MM.1S (cell line): ENCODE data around the gene DNMT3A.

Experiments
- DNase-seq: peaks from one replicate; pipeline ENCODE4 v3.0.0-alpha.2; 2015
- H2AFZ ChIP-seq: fragments of 300-600 bp; sonication (generic); 2 replicates; pipeline ENCODE4 v1.6.0; 2016; ENCODE audit warnings: antibody characterized with exemption, low read length
- H3F3A ChIP-seq: fragments of 300-600 bp; sonication (generic); 2 replicates; pipeline ENCODE4 v1.6.1; 2016; ENCODE audit warnings: mild to moderate bottlenecking, antibody characterized with exemption, low read length, moderate library complexity, mixed read lengths; ENCODE audit not compliant: insufficient read depth
- H3K27ac ChIP-seq: fragments of 300-600 bp; sonication (generic); 2 replicates; pipeline ENCODE4 v1.5.1; 2016; ENCODE audit warnings: mild to moderate bottlenecking, low read length
- H3K27me3 ChIP-seq: fragments of 300-600 bp; sonication (generic); replicated peaks from 2 replicates; pipeline ENCODE4 v1.6.0; 2016; ENCODE audit warnings: low read length; ENCODE audit not compliant: insufficient read depth
- H3K36me3 ChIP-seq: fragments of 300-600 bp; sonication (generic); replicated peaks from 2 replicates; pipeline ENCODE4 v1.6.1; 2016; ENCODE audit warnings: mild to moderate bottlenecking, low read length, mixed read lengths; ENCODE audit not compliant: insufficient read depth
- H3K4me1 ChIP-seq: fragments of 300-600 bp; sonication (generic); 2 replicates; pipeline ENCODE4 v1.6.1; 2016; ENCODE audit warnings: low read length, mixed read lengths
- H3K4me2 ChIP-seq: fragments of 300-600 bp; sonication (generic); 2 replicates; pipeline ENCODE4 v1.6.0; 2016; ENCODE audit warnings: low read depth, low read length
- H3K4me3 ChIP-seq: fragments of 300-600 bp; sonication (generic); 2 replicates; pipeline ENCODE4 v1.5.1; 2016; ENCODE audit warnings: low read length, mixed read lengths
- H3K79me2 ChIP-seq: fragments of 300-600 bp; sonication (generic); 2 replicates; pipeline ENCODE4 v1.6.1; 2016; ENCODE audit warnings: mixed run types, low read length, mixed read lengths
- H3K9ac ChIP-seq: fragments of 300-600 bp; sonication (generic); 2 replicates; pipeline ENCODE4 v1.6.1; 2016; ENCODE audit warnings: low read length, mixed read lengths
- H3K9me2 ChIP-seq: fragments of 300-600 bp; sonication (generic); replicated peaks from 2 replicates; pipeline ENCODE4 v1.6.1; 2016; ENCODE audit warnings: mild to moderate bottlenecking, low read length, mixed read lengths; ENCODE audit not compliant: insufficient read depth
- H3K9me3 ChIP-seq: fragments of 300-600 bp; sonication (generic); replicated peaks from 2 replicates; pipeline ENCODE4 v1.6.1; 2016; ENCODE audit warnings: mild to moderate bottlenecking, low read length, mixed read lengths; ENCODE audit not compliant: insufficient read depth
- H4K20me1 ChIP-seq: fragments of 300-600 bp; sonication (generic); 2 replicates; pipeline ENCODE4 v1.6.1; 2016; ENCODE audit warnings: mild to moderate bottlenecking, low read length, moderate library complexity, mixed read lengths; ENCODE audit not compliant: insufficient read depth
- CTCF ChIP-seq: fragments of 300-600 bp; sonication (generic); IDR thresholded peaks from 2 replicates; pipeline ENCODE4 v1.5.1; 2016; ENCODE audit warnings: antibody characterized with exemption, low read length, mixed read lengths
- EZH2 ChIP-seq: fragments of 300-600 bp; sonication (generic); optimal IDR thresholded peaks from 2 replicates; pipeline ENCODE3; 2017; ENCODE audit warnings: low read depth, mild to moderate bottlenecking, antibody characterized with exemption, low read length, mixed read lengths
- EZH2phosphoT487 ChIP-seq: fragments of 300-600 bp; sonication (generic); IDR thresholded peaks from 2 replicates; pipeline ENCODE4 v1.6.1; 2018; ENCODE audit warnings: antibody characterized with exemption, low read length

Gene DNMT3A

GRCh38 chr2:25197336-25198208 is 144.2 kb downstream of the DNMT3A start:
- Histone ChIP-seq H3K9me2 (no peaks in the 10 kb centered on the region), H2AFZ (no peak overlapping the region), H4K20me1 (no peaks in the 10 kb centered on the region), H3K27me3 (no peaks in the 10 kb centered on the region), H3K9ac (no peak overlapping the region), H3K27ac (no peak overlapping the region), H3K4me3 (no peak overlapping the region), H3K4me2 (no peak overlapping the region), H3K9me3 (no peaks in the 10 kb centered on the region), H3K36me3 (no peaks in the 10 kb centered on the region), H3F3A (no peaks in the 10 kb centered on the region), H3K4me1 (no peaks in the 10 kb centered on the region), H3K79me2 (no peaks in the 10 kb centered on the region)
- no peak for DNase-seq
- no peak for TF ChIP-seq EZH2
- no peak for TF ChIP-seq EZH2phosphoT487
- no peak for TF ChIP-seq CTCF

- no peaks in the 10 kb centered on the region for H3K27me3 ChIP-seq
- no peaks in the 10 kb centered on the region for H3K36me3 ChIP-seq
- TF ChIP-seq CTCF: no peak
- no peak for TF ChIP-seq EZH2phosphoT487
- no peak for TF ChIP-seq EZH2
- no peak overlapping the region for H2AFZ ChIP-seq
- no peaks in the 10 kb centered on the region for H3K9me3 ChIP-seq
- no peaks in the 10 kb centered on the region for H3K4me1 ChIP-seq
- H3K9ac ChIP-seq: no peak overlapping the region
- H4K20me1 ChIP-seq: no peaks in the 10 kb centered on the region
- no peaks in the 10 kb centered on the region for H3K79me2 ChIP-seq
- H3K4me3 ChIP-seq: no peak overlapping the region
- no peak overlapping the region for H3K27ac ChIP-seq
- no peak overlapping the region for H3K4me2 ChIP-seq
- no peaks in the 10 kb centered on the region for H3F3A ChIP-seq
- H3K9me2 ChIP-seq: no peaks in the 10 kb centered on the region
- DNase-seq: no peak
These were observed 147.1 kb downstream of the DNMT3A start for GRCh38 chr2:25194576-25195122.

GRCh38 chr2:25190536-25190935 is 151.2 kb downstream of the DNMT3A start:
- Histone ChIP-seq H3K9me2 (no peaks in the 10 kb centered on the region), H3K4me3 (no peak overlapping the region), H4K20me1 (no peaks in the 10 kb centered on the region), H3K9me3 (no peaks in the 10 kb centered on the region), H3K4me1 (no peaks in the 10 kb centered on the region), H3K36me3 (no peaks in the 10 kb centered on the region), H3K79me2 (no peaks in the 10 kb centered on the region), H3K9ac (no peak overlapping the region), H2AFZ (no peak overlapping the region), H3F3A (no peaks in the 10 kb centered on the region), H3K4me2 (no peak overlapping the region), H3K27ac (no peak overlapping the region), H3K27me3 (no peaks in the 10 kb centered on the region)
- DNase-seq: no peak
- TF ChIP-seq CTCF: no peak
- TF ChIP-seq EZH2: no peak
- TF ChIP-seq EZH2phosphoT487: no peak
